GM18526 (cell line): ENCODE data around the gene FHOD3.

Source experiments
- POLR2A ChIP-seq: IDR thresholded peaks from 3 replicates; pipeline ENCODE4 v1.6.1; 2011; ENCODE audit not compliant: insufficient read length; ENCODE audit errors: extremely low read depth

Gene FHOD3

DNA sequence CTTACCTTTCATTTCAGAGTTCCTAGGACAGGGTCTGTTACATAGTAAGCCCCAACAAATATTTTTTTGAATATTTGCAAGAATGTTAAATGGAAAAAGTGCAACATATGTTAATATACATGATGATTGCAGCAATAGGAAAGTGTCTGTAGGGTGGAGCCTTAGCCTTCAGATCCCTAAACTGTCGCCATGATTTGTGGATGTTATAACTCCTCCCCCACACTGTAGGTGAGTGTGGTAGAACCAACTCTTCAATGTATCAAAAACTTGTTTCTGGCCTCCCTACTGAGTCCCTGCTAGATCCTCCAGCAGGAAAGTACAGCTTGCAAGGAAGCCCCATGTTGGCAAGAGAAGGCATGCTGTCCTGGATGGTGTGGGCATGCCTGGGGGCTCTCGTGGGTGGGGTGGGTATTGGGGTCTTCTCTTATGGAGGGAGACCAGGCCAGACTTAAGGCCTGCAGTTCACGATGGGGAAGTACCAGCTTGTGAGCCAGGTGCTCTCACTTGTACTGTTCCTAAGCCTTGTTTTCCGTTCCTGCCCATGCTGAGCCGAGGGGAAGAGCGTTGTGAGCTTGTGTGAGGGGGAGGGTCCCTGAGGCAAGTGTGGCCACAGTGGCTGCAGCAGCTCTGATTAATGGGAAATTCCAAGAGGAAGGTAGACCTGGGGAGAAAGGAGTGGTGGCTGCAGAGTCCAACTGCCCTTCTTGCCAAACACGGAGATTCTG, 11.4 kb downstream of the FHOD3 start:
- no peak for TF ChIP-seq POLR2A

DNA sequence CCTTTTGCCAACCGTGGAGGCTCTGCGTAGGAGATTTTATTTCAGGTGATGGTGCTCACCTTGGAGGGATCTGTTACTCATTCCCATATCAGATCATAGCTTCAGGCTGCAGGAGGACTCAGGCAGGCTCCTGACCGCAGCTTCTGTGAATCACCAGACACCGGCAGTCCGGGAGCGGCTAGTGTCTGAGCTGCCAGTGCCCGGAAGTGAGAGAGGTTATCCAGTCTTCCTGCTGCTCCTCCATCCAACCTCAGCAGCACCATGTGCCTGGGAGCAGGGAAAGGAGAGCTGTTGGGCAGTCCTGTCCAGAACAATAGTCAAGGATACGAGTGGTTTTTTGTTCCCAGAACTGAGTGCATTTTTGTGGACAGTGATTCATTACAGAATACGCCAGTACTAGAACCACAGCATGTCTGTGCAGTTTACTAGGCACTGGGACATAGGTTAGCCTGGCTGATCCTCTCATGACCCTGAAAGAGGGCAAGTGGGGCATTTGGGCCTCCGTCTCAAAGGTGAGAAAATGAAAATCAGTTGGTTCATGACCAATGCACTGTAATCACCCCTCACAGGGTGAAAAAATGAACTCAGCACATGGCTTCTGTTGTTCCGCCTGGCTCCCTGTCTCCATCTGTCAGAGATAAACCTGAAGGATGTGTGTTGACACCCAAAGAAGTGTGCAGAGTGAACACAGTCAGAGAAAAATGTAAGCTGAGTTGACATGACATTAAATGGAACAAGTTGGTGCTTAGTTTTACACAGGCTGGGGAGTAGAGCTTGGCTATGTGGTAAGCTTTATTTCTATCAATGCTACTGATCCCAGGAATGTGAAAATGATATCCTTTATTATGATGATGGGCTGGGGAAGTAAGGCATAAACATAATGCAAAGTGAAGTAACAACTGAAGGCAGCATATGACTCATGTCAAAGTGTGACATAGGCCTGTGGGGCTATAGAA, 12.2 kb downstream of the FHOD3 start:
- TF ChIP-seq POLR2A, result no peak

DNA sequence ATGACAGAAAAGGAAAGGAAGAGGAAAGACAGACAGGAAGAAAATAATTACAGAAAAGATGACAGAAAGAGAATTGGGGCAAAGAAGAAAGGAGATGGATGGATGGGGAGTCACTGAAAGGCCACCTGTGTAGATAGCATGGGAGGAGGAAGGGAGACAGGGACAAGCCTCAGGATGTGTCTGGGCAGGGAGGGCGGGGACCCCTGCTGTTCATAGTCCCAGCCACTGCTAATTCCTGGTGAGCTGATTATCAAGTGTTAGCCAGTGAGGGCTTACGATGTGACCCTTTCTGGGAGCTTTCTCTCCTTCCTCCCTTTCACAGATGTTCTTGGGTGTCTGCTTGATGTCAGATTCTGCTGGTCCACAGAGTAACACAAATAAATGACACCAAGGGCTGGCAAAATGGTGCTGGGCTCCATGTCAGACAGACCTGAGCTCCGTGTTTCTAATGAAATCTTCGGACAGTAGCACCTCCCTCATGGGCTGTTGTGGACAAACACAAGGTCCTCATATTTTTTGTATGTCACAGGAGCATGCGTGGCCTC, 13.6 kb downstream of the FHOD3 start:
- TF ChIP-seq POLR2A, result no peak

DNA sequence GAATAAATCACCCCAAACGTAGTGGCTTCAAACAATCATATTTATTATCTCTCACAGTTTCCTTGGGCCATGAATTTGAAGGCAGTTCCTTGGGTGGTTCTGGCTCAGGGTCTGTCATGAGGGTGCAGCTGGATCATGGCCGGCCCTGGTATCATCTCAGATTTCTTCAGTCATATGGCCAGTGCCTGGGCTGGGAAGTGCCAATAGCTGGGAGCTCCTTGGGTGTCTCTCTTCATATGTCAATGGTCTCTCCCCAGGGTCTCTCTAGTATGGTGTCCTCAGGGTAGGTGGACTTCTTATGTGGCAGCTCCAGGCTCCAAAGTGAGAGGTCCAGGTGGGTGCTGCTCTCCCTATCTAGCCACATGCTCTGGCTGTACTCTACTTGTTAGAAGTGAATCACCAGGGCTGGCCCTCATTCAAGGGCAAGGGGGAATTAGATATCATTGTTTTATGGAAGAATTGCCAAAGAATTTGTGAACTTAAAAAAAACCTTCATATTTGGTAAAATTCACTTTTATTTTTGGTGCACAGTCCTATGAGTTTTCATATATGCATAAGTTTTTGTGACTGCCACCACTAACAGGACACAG, 15.4 kb downstream of the FHOD3 start:
- TF ChIP-seq POLR2A, result no peak

DNA sequence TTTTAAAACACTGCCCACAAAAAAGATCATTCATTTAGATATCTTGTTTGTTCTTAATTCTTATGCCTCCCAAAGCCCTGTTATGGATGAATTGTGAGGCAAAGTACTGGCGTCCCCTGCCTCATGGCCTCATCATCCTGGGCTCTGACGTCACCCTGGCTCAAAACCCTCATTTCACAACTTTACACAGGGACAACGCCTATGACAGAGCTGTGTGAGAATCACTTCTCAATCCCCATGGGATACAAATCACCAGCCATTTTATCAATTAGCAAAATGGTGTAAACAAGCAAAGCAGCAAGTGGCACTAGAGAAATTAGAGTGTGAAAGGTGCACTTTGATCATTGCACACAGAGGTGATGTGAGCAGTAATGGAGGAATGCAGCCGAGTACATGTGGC, 16.6 kb downstream of the FHOD3 start:
- TF ChIP-seq POLR2A, result no peak

DNA sequence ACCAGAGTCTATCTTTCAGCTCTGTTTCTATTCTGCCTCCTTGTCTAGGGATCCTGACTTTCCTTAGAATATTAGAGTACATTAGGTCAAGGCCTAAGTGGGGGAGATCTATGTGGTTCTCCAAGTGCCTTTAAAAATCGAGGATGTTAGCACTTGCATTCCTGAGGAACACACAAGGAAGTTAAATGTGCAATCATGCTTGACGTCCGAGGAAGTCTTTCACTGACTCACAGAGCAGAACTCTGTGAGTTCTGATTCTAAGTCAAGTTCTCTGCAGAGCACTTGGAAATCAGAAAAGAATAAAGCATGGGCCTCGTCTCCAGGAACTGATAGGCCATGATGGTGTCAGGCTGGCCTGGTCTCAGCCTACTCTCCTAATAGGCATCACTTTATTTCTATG, 17.2 kb downstream of the FHOD3 start:
- no peak for TF ChIP-seq POLR2A

DNA sequence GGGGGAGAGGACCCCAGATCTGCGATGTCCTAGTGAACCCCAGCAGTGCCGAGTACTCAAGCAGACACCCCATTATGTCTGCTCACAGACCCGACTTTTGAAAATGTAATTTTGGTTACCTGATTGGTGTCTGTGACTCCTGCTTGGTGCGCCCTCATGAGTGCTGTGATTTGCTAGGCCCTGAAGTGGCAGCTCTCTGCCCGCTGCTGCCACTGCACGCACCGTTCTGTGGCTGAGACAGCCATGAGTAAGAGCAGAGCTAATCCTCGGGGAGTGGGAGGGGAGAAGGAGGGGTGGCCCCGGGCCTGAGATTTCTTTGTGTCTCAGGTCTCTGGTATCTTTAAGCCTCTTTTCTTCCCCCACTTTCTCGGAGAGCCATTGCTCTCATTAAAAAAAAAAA, 18.2 kb downstream of the FHOD3 start:
- no peak for TF ChIP-seq POLR2A

DNA sequence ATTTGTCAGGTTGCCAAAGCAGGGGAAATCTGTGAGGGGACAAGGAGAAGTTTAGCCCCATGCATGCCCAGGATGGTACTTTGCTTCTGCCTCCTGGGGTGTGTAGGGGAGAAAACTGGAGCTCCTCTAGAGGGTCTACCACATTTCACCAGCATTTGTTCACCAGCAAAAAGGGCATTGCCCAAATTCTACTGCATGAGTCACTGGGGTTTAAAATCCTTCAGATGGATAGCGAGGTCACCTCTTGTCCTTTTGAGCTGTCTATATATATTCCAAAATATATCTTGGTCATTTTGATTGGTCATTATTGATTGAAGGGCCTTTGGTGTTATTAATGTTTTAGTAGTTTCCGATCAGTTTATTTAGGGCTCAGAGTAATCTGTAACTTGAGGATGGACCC, 18.7 kb downstream of the FHOD3 start:
- TF ChIP-seq POLR2A, result no peak

DNA sequence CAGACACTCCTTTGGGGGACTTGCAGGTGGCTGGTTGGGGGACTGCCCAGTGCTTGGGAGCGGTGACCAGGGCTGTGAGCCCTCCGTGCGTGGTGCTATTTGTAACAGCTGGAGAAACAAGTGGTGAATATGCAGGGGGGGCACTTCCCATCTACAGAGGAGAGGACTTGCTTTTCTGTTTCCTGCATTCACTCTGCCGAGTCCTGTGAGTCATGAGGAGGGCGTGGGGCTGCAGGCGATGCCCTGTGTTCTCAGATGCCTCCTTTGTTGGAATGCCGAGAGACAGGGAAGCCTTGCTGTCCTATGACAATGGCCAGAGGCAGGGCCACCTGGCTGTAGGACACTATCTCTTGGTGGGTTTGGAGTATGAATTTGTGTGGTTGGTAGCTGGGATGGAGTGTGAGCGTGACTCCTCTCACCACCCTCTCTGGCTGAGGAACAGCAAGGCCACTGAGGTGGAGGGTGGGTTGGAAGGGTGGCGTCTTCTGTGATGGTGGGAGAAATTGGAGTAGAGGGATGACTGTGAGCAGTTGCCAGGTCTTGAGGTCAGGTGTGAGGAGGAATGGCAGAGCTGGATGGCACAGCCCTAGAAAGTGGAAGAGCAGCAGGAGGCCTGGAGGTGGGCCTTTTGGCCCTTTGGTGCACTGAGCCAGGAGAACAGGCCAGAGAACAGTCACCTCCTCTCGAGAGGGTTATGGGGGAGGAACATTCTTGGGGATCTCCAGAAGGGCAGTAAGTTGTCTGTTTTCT, 24.3 kb downstream of the FHOD3 start:
- no peak for TF ChIP-seq POLR2A

DNA sequence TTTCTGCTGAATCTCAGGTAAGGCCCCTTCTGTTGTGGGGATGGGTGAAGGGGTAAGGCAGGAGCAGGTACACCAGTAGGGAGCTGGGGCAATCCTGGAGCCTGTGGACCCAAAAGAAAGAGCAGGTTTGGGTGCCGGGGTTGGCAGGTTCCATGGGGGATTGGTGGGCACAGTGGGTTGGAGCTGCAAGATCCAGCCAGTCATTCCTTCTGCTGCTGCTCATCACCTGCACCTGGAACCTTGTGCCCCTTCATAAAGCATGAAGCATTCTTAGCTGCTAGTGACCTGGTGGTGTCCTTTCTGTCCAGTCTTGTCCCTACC, 24.9 kb downstream of the FHOD3 start:
- TF ChIP-seq POLR2A, result no peak

DNA sequence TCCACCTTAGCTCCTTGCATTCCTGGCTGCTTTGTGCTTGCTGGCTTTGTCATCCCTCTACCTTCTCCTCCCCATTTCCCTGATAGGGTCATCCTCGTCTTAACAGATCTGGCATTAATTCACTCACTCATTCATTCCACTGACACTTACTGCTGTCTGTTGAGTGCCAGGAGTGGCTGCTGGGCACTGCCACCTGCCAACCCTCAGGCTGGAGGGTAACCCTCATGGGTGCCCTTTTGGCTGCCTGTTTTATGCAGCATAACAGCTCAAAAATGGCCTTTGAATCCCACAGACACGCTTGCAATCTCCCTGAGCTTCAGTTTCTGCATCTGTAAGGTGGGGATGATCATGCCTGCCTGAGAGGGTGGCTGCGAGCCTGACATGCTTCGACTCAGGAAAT, 25.2 kb downstream of the FHOD3 start:
- TF ChIP-seq POLR2A, result no peak

DNA sequence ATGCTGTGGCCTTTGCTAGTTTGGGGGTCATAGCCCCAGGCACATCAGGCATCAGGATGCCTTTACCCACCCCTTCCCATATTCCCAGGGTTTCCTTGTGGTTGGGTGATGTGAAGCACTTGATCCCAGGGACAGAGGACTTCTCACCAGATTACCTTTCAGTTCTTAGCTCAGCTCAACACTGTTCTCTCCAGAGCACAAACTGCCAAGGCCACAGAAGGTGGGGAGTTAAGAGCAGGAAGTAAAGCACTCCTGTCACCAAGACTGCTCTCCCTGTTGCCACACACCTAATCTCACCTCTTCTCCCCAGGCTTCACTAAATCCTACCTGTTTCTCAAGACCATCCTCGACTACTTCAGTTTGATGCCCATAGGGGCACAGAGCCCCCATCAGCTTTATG, 25.9 kb downstream of the FHOD3 start:
- TF ChIP-seq POLR2A, result no peak

DNA sequence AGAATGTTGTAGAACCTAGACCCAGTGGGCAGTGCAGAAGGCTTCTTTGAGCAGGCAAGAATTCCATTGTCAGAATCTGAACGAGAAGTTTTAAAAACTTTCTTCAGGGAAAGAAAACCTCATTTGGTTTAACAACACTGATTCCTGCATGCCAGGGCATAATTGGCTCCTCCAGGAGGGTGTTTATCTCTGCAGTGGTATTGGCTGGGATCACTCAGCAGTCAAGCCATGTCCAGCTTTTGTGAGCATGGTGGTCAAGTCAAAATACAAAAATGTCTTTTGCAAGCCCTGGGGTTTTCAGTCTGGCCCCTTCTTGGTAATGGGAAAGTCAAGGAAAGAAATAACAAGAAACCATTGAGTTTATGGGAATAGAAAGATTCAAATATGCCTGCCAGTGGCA, 28.3 kb downstream of the FHOD3 start:
- no peak for TF ChIP-seq POLR2A

DNA sequence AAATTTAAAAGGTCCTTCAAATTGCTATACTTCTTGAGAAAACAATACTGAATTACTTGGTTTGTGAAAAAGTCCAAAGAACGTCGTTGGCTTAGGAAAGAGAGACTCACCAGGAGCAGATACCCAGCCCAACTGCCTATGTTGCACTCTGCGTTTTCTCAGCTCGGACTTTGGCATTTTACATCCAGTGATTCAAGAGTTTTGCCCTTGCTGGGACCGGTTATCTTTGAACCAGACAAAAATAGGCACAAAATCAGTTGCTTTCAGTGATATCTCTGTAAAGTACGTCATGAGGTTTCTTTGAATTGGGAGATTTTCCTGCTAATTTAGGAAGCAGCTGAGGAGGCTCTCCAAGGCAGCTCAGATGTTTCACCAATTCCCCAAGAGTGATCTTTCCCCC, 29.3 kb downstream of the FHOD3 start:
- TF ChIP-seq POLR2A, result no peak
